ENCODE measurements around the gene GABBR1. TPM values are rescaled to one million over a fixed set of nuclear protein-coding genes. Genes with fewer than 3 reads are reported as not detected.

GABBR1 gene
- total RNA-seq, 1 experiment from 2014 or later: 1.9 TPM

DNA sequence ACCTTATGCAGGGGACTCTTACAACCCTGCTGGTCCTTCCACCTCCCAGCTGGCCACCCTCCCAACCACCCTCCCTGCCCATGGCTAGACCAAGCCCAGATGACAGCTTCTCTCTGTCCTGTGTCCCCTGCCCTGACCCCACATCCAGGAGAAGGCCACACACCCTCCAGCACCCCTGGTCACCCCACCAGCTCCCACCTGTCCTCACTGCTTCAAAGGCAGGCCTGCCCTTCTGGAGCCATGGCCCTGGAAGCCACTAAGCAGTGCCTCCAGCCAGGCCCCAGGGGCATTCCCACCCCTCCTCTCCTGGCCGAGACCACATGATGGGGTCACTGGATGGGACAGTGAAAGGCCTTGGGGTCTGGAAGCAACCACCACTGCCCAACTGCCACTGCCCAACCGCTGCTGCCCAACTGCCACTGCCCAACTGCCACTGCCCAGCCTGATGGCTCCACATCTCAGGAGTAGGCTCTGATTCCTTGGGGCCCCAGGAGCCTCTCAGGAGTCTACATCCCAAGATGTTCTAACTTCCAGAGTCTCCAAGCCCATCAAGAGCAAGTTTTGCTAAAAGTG is 103.9 kb downstream of the GABBR1 start:
- no peak for DNase-seq
- Histone ChIP-seq H3K36me3 (no peaks in the 10 kb centered on the region), H3K27me3 (no peaks in the 10 kb centered on the region), H3K4me3 (no peak overlapping the region), H3K9me3 (no peaks in the 10 kb centered on the region)

DNA sequence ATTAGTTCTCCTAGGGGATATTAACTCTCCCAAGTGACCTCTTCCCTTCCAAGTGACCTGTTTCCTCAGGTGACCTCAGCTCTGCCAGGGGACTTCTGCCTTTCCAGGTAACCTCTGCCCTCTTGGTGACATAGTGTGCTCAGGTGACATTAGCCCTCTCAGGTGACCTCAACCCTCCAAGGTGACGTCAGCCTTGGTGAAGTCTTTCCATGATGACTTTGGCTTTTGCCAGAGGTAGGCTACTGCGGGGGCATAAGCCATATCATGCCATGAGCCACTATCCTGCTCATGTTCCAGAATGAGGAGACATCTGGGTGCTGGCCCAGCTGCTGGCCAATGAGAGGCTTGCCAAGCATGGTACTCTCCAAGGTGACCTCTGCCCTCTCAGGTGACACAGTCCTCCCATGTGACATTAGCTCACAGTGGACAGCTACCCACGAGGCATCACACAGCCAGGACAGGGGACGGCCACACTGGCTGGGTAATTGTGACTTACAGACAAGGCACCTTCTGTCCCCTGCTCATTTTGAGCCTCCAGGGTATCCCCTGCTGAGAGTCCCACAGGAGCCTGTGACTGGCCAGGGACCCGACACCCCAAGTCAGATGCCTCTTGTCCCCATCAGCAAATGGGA is 104.6 kb downstream of the GABBR1 start:
- no peaks in the 10 kb centered on the region for H3K27me3 ChIP-seq

DNA sequence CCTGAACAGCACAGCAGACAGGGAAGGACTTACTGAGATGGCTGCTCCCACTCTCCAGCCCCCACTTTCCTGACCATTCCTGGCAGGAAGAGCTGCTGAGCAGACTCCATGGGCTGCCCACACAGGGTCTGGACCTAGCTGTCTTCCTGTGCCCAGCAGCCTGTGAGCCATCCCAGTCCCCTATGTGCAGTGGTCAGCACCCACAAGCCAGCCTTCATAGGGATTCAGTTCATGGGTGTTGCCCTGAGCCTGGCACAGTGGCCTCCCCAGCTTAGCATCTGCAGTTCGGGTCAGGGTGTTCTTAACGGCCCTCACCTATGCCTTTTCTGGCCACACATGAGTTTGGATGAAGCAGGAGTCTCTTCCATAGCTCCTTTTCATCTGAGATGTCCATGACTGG is 105.4 kb downstream of the GABBR1 start:
- no peaks in the 10 kb centered on the region for H3K27me3 ChIP-seq
- DNase-seq: no peak
- H3K36me3 ChIP-seq: no peaks in the 10 kb centered on the region
- H3K9me3 ChIP-seq: no peaks in the 10 kb centered on the region
- H3K4me3 ChIP-seq: no peak overlapping the region

More for the DNA sequence above, 104.6 kb downstream of the GABBR1 start:
- H3K9me3 ChIP-seq: no peaks in the 10 kb centered on the region
- DNase-seq: no peak
- H3K36me3 ChIP-seq: no peaks in the 10 kb centered on the region
- H3K4me3 ChIP-seq: no peak overlapping the region

DNA sequence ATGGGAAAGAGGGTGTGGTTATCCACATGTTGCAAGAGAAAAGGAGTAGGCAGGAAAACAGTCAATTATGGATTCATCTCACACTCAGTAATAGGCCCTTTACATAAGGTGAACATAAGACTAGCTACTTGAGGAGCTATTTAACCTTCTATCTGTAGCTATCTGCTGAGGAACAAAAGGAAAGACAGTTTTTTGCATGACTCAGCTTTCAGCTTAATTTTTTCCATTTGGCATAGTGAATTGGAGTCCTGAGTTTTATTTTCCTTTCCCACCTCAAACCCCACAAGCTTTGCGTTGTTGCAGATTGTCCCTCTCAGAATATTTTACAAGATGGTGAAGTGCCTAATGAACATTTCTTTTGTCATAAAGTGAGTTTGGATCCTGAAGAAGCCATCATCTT is 105.9 kb downstream of the GABBR1 start:
- Histone ChIP-seq H3K36me3 (no peaks in the 10 kb centered on the region), H3K27me3 (no peaks in the 10 kb centered on the region), H3K4me3 (no peak overlapping the region), H3K9me3 (no peaks in the 10 kb centered on the region)
- DNase-seq: no peak

DNA sequence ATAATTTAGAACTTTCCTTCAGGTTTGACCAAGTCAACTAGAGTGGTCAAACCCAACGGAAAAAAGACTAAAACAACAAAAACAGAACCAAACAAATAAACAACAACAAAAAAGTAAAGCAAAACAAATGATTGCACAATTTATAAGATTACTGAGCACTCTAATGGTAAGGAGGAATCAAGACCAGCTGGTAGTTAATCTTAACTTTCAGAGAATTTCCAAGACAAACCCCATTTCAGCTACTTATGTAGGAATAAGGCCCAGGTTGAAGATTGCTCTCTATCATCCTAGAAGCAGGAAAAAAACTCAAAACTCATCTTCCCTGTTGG is 107.7 kb downstream of the GABBR1 start:
- Histone ChIP-seq H3K4me3 (no peak overlapping the region), H3K27me3 (no peaks in the 10 kb centered on the region), H3K36me3 (no peaks in the 10 kb centered on the region), H3K9me3 (no peaks in the 10 kb centered on the region)
- no peak for DNase-seq

DNA sequence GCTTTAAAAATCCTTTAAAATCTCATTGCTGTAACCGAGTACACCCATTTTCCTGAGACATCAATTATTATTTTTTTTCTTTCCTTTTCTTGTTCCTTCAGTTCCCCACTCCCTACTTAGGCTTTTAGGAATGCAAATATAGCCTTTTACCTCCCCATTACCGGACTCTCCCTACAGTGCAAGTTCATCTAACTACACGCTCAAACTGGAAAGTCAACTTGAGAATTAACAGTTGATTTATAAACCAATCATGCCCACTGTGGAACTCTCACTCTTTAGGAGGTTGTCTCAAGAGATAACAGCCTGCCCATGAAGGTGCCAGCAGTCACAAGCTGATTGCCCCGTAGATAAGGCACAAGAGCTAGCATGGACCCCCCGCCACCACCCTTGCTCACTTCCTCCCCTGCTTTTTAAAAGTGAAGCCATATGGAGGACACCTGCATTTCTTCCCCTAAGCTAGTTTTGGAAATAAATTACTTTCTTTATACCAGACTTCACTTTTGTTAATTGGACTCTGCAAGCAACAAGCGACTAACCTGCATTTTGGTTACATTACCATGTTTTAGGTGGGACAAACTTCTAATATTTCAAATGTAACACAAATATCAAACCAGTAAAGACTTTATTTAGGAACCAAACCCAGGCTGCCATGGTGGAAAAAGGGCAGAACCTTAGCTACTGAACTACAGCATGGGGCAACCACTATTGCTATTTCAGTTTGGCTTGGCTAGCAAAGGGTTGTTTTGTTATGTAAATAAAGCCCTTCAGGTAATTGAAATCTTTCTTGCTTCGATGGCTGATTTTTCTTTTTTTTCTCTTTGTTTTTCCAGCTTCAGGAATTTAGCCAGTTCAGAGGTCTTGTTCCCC is 108.3 kb downstream of the GABBR1 start:
- Histone ChIP-seq H3K4me3 (no peak overlapping the region), H3K27me3 (no peaks in the 10 kb centered on the region), H3K36me3 (no peaks in the 10 kb centered on the region), H3K9me3 (no peaks in the 10 kb centered on the region)
- no peak for DNase-seq

DNA sequence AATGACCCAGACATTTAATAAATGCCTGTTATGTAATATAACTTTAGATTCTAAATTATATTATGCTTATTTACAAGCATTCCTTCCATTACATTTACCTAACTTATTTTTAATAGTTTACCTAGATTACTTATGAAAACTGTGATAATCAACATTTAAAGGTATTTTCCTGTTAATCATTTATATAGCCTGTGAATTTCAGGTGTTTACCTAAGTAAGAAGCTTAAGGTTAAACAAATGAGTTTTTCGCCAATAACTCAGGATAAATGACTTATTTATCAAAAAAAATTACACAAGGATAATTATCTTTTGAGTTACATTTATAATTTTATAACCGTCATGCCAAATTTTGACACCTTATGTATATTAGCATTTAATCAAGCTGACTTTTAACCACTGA is 108.9 kb downstream of the GABBR1 start:
- no peak overlapping the region for H3K4me3 ChIP-seq
- DNase-seq: no peak
- H3K9me3 ChIP-seq: no peaks in the 10 kb centered on the region
- no peaks in the 10 kb centered on the region for H3K27me3 ChIP-seq
- no peaks in the 10 kb centered on the region for H3K36me3 ChIP-seq

DNA sequence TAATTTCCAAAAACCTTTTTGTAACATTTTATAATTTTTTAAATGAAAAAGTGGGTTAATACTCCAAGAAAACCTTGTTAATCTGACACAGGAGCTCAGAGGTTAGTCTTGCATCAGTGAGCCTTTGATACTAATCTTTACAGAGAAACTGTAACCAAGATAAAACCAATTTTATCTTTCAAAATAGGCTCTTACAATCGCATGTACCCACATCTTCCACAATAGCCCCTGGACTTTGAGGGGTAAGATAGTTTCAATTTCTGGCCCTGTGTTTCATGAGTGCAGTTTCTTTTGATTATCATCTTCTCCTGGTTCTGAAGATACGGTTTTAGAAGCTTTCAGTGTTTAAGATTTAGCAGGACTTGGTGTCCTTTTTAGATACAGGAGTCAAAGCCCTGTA is 110.8 kb downstream of the GABBR1 start:
- H3K9me3 ChIP-seq: no peaks in the 10 kb centered on the region
- no peaks in the 10 kb centered on the region for H3K27me3 ChIP-seq
- H3K36me3 ChIP-seq: no peaks in the 10 kb centered on the region
- no peak overlapping the region for H3K4me3 ChIP-seq
- no peak for DNase-seq

DNA sequence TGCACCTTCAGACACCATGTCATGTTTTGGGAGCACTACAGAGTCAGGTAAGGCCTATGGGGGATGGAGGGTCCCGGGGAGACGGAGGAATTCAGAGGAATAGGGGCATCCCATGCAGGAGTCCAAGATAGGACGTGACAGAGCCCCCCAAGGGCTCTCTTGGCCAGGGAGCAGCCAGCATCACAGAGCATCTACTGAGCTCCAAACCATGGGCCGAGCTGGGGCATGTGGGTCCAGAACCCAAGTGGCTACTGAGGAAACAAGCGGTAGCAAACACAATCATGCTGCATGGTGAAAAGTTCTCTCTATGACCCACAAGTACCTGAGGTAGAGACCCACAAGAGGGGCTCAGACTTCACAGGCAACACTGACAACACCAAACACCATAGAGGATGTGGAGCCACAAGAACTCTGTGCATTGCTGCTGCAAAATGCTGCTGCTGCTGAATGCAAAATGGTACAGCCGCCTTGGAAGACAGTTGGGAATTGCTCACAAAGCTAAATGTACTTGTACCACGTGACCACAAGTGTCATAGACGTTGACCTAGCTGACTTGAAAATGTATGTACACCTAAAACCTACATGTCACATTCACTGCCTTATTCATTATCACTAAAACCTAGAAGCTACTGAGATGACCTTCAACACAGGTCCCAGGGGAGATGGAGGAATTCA is 111.8 kb downstream of the GABBR1 start:
- no peaks in the 10 kb centered on the region for H3K9me3 ChIP-seq
- no peak for DNase-seq

DNA sequence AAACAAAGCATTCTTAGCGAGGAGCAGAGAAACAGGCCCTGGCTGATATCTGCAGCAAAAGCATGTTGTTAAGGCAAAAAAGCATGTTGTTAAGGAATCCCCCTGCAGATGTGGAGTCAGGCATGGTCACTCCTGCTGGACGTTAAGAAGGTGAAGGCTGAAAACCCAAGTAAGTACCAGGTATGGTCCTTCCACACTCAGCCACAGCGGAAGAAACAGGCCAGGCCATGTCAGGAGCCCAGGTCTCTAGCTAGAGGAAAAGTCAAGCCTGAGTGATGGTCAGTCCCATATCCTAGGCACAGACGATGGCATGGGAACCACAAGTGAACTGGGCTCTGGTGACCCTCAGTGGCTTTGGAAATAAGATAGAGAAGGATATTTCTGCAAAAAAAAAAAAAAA is 112.8 kb downstream of the GABBR1 start:
- Histone ChIP-seq H3K36me3 (no peaks in the 10 kb centered on the region), H3K4me3 (no peak overlapping the region), H3K27me3 (no peaks in the 10 kb centered on the region), H3K9me3 (no peaks in the 10 kb centered on the region)
- no peak for DNase-seq

More for the DNA sequence above, 111.8 kb downstream of the GABBR1 start:
- H3K4me3 ChIP-seq: no peak overlapping the region
- H3K36me3 ChIP-seq: no peaks in the 10 kb centered on the region
- H3K27me3 ChIP-seq: no peaks in the 10 kb centered on the region

DNA sequence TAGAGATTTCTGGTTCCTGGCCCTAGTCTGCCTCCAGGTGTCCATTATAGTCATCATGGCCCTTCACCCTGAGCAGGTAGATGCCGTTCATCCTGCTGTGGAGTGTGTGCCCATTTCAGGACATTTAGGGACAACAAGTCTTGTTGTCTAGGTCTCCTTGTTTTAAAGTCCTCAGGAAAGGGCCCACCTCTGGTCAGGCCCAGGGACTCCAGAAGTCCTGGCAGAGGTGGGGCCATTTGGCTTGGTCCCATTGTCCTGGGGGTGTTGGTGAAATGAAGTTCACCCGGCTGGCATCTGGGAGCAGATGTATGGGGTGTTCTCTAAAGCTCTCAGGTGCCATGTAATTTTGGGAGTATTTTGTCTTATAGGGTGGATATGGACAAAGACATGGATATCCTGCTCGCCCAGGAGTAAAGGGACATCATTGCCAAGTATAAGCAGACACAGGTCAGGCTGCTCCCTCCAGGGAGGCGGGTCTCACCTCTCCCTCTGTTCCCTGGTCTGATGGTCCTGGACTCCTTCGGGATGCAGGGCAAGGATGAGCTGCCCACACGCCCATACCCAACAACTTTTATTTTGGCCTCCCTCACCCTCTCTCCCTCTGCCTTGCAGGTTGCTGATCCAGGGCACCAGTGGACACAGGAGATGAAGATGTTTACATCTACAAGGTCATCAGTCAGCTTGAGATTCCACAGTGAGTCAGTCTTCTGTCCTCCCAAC is 113.5 kb downstream of the GABBR1 start:
- no peaks in the 10 kb centered on the region for H3K36me3 ChIP-seq
- no peaks in the 10 kb centered on the region for H3K9me3 ChIP-seq
- no peaks in the 10 kb centered on the region for H3K27me3 ChIP-seq
- H3K4me3 ChIP-seq: no peak overlapping the region
- no peak for DNase-seq

DNA sequence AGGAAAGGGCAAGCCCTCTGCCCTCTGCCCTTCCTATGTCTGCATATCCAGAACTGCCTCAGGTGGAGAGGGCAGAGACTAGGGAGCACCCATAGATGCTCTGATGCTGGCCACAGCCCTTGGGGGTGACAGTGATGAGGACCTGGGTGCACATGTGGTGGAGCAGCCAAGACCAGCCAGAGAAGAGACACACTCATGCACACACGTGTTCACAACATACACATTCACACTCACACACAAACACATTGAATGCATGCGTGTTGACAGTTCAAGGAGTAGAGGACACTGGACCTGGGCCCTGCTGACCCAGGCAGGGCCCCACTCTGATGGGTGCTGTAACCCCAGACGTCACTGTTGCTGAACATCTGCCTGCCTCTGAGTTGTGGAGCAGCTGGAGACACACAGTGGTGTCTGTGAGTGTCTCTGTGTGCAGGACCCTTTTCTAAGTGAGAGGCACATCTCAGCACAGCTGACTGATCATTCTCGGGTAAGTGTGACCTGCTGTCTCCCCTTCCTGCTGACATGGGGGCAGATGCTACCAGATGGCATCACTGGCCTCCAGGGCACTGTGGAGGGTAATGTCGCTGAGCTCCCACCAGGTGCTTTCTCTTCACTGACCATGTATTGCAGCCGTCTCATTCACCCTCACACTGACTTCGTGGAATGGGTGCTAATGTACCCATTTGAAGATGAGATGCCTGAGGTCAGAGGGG is 115.1 kb downstream of the GABBR1 start:
- DNase-seq: no peak
- Histone ChIP-seq H3K9me3 (no peaks in the 10 kb centered on the region), H3K4me3 (no peak overlapping the region), H3K27me3 (no peaks in the 10 kb centered on the region), H3K36me3 (no peaks in the 10 kb centered on the region)

DNA sequence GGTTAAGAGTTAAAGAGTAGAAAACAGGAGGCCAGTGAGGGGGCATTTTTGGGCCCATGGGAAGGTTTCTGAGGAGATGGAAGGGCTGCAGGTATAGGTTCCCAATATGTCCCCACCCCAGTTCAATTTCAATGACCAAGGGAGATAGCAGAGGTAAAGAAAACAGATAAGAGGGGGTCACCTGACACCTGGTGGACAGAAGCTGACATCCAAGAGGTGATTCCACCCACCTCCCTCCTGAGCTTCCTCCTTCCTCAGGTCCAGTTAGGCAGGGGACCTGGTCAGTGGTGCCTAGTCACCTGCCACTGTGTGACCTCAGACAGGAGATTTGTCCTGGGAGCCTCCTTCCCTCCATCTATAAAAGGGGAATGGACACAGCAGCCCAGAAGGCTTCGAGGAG is 115.7 kb downstream of the GABBR1 start:
- Histone ChIP-seq H3K9me3 (no peaks in the 10 kb centered on the region), H3K4me3 (no peak overlapping the region), H3K36me3 (no peaks in the 10 kb centered on the region), H3K27me3 (no peaks in the 10 kb centered on the region)
- no peak for DNase-seq

DNA sequence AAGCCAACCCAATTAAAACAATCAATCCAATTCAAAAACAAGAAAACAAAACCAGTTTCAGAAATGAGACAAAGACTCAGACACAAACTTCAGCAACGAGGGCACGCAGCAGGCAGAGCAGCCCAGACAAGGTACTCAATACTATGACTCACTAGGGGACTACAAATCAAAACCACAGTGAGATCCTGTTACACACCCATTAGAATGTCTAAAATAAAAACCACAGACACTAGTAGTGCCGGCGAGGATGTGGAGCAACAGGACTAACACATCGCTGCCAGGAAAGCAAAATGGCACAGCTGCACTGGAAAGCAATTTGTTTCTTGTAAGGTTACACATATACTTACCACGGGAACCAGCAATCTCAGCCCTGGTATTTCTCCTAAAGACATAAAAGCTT is 116.9 kb downstream of the GABBR1 start:
- Histone ChIP-seq H3K9me3 (no peaks in the 10 kb centered on the region), H3K4me3 (no peak overlapping the region), H3K36me3 (no peaks in the 10 kb centered on the region), H3K27me3 (no peaks in the 10 kb centered on the region)
- DNase-seq: peak; percentile 29

DNA sequence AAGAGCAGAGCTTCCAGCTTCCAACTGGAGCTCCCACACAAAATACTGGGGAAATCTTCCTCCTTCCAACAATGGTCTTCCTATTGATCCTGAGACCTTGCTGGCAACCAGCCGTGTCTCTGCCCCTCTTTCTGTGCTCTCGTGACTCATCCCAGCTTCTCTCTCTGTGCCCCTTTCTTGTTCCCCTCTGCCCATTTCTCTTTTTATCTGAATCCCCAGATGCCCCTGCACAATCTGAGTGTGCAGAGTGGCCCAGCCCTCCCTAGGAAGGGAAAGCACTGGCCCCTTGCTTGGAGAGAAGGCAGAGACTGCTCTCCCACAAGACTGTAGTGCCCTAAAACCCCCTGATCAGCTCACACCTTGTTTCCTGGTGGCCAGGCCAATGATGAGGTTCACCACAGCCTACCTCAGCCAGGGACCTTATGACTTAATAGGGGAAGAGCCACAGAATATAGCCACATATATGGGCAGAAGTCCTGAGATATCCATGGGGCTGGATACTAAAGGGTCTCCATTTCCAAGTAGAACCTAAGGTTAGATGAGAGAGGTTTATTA is 122.2 kb downstream of the GABBR1 start:
- no peak for DNase-seq
- Histone ChIP-seq H3K27me3 (no peaks in the 10 kb centered on the region), H3K36me3 (no peaks in the 10 kb centered on the region)

DNA sequence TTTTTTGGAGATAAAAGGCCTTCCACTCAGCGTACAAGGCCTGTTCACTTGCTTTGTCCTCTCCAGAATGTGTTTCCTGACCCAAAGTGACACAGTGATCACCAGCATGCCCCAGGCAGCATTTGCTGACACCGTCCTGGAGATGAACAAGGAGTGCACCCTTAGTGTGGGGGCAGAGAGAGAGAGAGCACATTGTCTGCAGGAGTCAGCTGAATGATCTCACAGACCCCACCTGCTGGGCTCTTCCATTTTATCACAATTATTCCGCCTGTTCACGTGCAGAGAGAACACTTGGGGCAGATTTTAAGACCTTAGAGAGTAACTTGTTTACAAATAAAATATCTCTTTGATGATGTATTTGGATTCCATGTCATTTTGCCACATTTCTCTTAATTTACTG is 122.8 kb downstream of the GABBR1 start:
- H3K4me3 ChIP-seq: no peak overlapping the region
- no peaks in the 10 kb centered on the region for H3K36me3 ChIP-seq
- H3K27me3 ChIP-seq: no peaks in the 10 kb centered on the region
- no peak for DNase-seq
- no peaks in the 10 kb centered on the region for H3K9me3 ChIP-seq

More for the DNA sequence above, 122.2 kb downstream of the GABBR1 start:
- Histone ChIP-seq H3K9me3 (no peaks in the 10 kb centered on the region), H3K4me3 (no peak overlapping the region)
